GM18519 (cell line): ENCODE results near the gene JOSD1.
A peak's percentile ranks its signal among the peaks of the same experiment; 100 is the strongest.
"Not testable (repeated sequence)": the region's sequence is repeated elsewhere in the genome, so short reads cannot be mapped to it uniquely, and the experiment has no call there.

Experiments used
- ATAC-seq: cut with Tn5 transposase; IDR thresholded peaks from one replicate; pipeline ENCODE4 v1.9.1; 2021; ENCODE audit warnings: mild to moderate bottlenecking, moderate library complexity; ENCODE audit not compliant: unreplicated experiment, low FRiP score

JOSD1 gene

GRCh38 chr22:38696606-38697424, 3.9 kb downstream of the JOSD1 start:
- no peak for ATAC-seq

GRCh38 chr22:38694940-38695339, 5.8 kb downstream of the JOSD1 start:
- no peak for ATAC-seq

- ATAC-seq = no peak
These were observed 6.7 kb downstream of the JOSD1 start for GRCh38 chr22:38694049-38694448.

GRCh38 chr22:38689651-38690050, 11.1 kb downstream of the JOSD1 start:
- ATAC-seq = no peak

GRCh38 chr22:38685761-38686160, 15.0 kb downstream of the JOSD1 start:
- no peak for ATAC-seq

GRCh38 chr22:38684895-38685294, 15.8 kb downstream of the JOSD1 start:
- no peak for ATAC-seq

- peak; percentile 59 for ATAC-seq
These were observed 19.0 kb downstream of the JOSD1 start, which contains the start of gene TOMM22 for GRCh38 chr22:38681582-38682335. Gene TOMM22, plus strand, starts transcription at chr22:38681957. Its CDS starts 22 bp downstream, at chr22:38681979.

GRCh38 chr22:38675833-38676232, 24.9 kb downstream of the JOSD1 start:
- ATAC-seq = no peak

GRCh38 chr22:38674888-38675287, 25.9 kb downstream of the JOSD1 start:
- ATAC-seq = no peak

GRCh38 chr22:38657045-38657909, 43.5 kb downstream of the JOSD1 start:
- peak; percentile 16 for ATAC-seq

GRCh38 chr22:38656256-38657044, 44.3 kb downstream of the JOSD1 start, which contains the start of the genes CBY1 and FAM227A:
Gene CBY1, plus strand, starts transcription at chr22:38656638. Its CDS starts 11,417 bp downstream, at chr22:38668055.
Gene FAM227A, minus strand, starts transcription at chr22:38656392. Its CDS starts 6,224 bp downstream, at chr22:38650168.
- ATAC-seq = peak; percentile 46

- ATAC-seq = no peak
These were observed 45.1 kb downstream of the JOSD1 start for GRCh38 chr22:38655519-38656255.

GRCh38 chr22:38653741-38654140, 47.0 kb downstream of the JOSD1 start:
- ATAC-seq = no peak

GRCh38 chr22:38652859-38653258, 47.9 kb downstream of the JOSD1 start:
- ATAC-seq = no peak

GRCh38 chr22:38649841-38650522, 50.8 kb downstream of the JOSD1 start:
- no peak for ATAC-seq

GRCh38 chr22:38645430-38645829, 55.3 kb downstream of the JOSD1 start:
- no peak for ATAC-seq

- not testable (repeated sequence) for ATAC-seq
These were observed 56.5 kb downstream of the JOSD1 start for GRCh38 chr22:38644245-38644644.

- no peak for ATAC-seq
These were observed 59.2 kb downstream of the JOSD1 start for GRCh38 chr22:38641476-38642040.
